KMS-11 (cell line): ENCODE results near the gene SH3BP2.

ENCODE experiments used
- H2AFZ ChIP-seq: fragments of 200-600 bp; sonication (generic); 2 replicates; pipeline ENCODE4 v1.6.1; 2016; ENCODE audit warnings: antibody characterized with exemption, mixed run types, low read depth
- H3K27ac ChIP-seq: fragments of 200-600 bp; sonication (generic); 2 replicates; pipeline ENCODE4 v1.6.1; 2016; ENCODE audit warnings: mild to moderate bottlenecking, mixed run types
- H3K27me3 ChIP-seq: fragments of 200-600 bp; sonication (generic); 2 replicates; pipeline ENCODE4 v1.6.1; 2017; ENCODE audit warnings: mild to moderate bottlenecking, low read depth, mixed run types, moderate library complexity; ENCODE audit not compliant: insufficient read depth
- H3K36me3 ChIP-seq: fragments of 200-600 bp; sonication (generic); 2 replicates; pipeline ENCODE4 v1.6.1; 2017; ENCODE audit warnings: mild to moderate bottlenecking, mixed run types; ENCODE audit not compliant: insufficient read depth
- H3K4me1 ChIP-seq: fragments of 200-600 bp; sonication (generic); 2 replicates; pipeline ENCODE4 v1.6.1; 2016; ENCODE audit warnings: mild to moderate bottlenecking, low read depth, mixed run types; ENCODE audit not compliant: poor library complexity, severe bottlenecking
- H3K4me2 ChIP-seq: fragments of 200-600 bp; sonication (generic); 2 replicates; pipeline ENCODE4 v1.7.0; 2016; ENCODE audit warnings: mild to moderate bottlenecking, mixed run types
- H3K4me3 ChIP-seq: fragments of 200-600 bp; sonication (generic); IDR thresholded peaks from 2 replicates; pipeline ENCODE4 v1.6.1; 2017; ENCODE audit warnings: low read depth, low read length, mixed read lengths; ENCODE audit not compliant: insufficient read depth
- H3K79me2 ChIP-seq: fragments of 200-600 bp; sonication (generic); 2 replicates; pipeline ENCODE4 v1.6.1; 2016; ENCODE audit warnings: low read depth, mixed run types; ENCODE audit not compliant: insufficient read depth
- H3K9ac ChIP-seq: fragments of 200-600 bp; sonication (generic); 2 replicates; pipeline ENCODE4 v1.6.1; 2016; ENCODE audit warnings: mild to moderate bottlenecking, mixed run types
- H4K20me1 ChIP-seq: fragments of 200-600 bp; sonication (generic); 2 replicates; pipeline ENCODE4 v1.6.1; 2016; ENCODE audit warnings: mild to moderate bottlenecking, mixed run types; ENCODE audit not compliant: insufficient read depth
- TF ChIP-seq, protein P1 (sequence below): fragments of 200-600 bp; sonication (generic); conservative IDR thresholded peaks from 2 replicates; pipeline ENCODE4 v1.6.1; 2017; ENCODE audit warnings: low read depth, mild to moderate bottlenecking, antibody characterized with exemption, low read length, moderate library complexity, mixed read lengths

SH3BP2 gene

DNA sequence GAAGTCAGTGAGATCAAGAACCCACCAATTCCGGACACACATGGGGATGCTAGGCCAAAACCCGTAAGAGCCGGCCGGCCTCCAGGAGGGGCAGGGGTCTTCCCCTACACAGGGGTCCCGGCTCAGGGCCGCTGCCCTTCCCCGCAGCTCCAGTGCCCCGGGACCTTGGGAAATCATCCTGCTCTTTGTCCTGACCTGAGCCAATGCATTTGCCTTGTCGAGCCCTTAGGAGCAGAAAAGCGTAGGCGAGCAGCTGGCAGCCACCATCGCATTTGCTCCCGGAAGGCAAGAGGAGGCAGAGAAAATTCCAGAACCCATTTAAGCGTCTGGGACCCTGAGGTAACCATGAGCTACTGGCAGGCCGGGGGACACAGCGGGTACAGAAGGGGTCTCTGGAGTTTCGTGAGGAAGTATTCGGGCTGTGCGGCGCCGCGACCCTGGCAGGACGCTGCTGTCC lies 29.3 kb upstream of the SH3BP2 start:
- Histone ChIP-seq H3K36me3 (no peaks in the 10 kb centered on the region), H2AFZ (no peak overlapping the region), H3K79me2 (no peaks in the 10 kb centered on the region), H3K27me3 (no peaks in the 10 kb centered on the region), H3K4me1 (peaks cover 10% of the 10 kb centered on the region), H3K4me2 (no peak overlapping the region), H4K20me1 (no peaks in the 10 kb centered on the region), H3K4me3 (no peak overlapping the region), H3K27ac (no peak overlapping the region), H3K9ac (no peak overlapping the region)
- TF ChIP-seq, protein P1, sequence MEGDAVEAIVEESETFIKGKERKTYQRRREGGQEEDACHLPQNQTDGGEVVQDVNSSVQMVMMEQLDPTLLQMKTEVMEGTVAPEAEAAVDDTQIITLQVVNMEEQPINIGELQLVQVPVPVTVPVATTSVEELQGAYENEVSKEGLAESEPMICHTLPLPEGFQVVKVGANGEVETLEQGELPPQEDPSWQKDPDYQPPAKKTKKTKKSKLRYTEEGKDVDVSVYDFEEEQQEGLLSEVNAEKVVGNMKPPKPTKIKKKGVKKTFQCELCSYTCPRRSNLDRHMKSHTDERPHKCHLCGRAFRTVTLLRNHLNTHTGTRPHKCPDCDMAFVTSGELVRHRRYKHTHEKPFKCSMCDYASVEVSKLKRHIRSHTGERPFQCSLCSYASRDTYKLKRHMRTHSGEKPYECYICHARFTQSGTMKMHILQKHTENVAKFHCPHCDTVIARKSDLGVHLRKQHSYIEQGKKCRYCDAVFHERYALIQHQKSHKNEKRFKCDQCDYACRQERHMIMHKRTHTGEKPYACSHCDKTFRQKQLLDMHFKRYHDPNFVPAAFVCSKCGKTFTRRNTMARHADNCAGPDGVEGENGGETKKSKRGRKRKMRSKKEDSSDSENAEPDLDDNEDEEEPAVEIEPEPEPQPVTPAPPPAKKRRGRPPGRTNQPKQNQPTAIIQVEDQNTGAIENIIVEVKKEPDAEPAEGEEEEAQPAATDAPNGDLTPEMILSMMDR: no peak

GRCh38 chr4:2765832-2766526 lies 26.9 kb upstream of the SH3BP2 start:
- no peak overlapping the region for H3K4me3 ChIP-seq
- no peak overlapping the region for H3K9ac ChIP-seq
- no peaks in the 10 kb centered on the region for H3K36me3 ChIP-seq
- no peak overlapping the region for H2AFZ ChIP-seq
- no peaks in the 10 kb centered on the region for H3K27me3 ChIP-seq
- no peaks in the 10 kb centered on the region for H4K20me1 ChIP-seq
- H3K4me2 ChIP-seq: no peak overlapping the region
- TF ChIP-seq, protein P1: no peak
- H3K4me1 ChIP-seq: peaks cover 6% of the 10 kb centered on the region
- no peak overlapping the region for H3K27ac ChIP-seq
- no peaks in the 10 kb centered on the region for H3K79me2 ChIP-seq

- TF ChIP-seq, protein P1: no peak
- H3K4me3 ChIP-seq: no peak overlapping the region
- H4K20me1 ChIP-seq: no peaks in the 10 kb centered on the region
- H3K27ac ChIP-seq: no peak overlapping the region
- H3K79me2 ChIP-seq: no peaks in the 10 kb centered on the region
- no peaks in the 10 kb centered on the region for H3K27me3 ChIP-seq
- H3K9ac ChIP-seq: no peak overlapping the region
- H3K36me3 ChIP-seq: no peaks in the 10 kb centered on the region
- H2AFZ ChIP-seq: no peak overlapping the region
- H3K4me2 ChIP-seq: no peak overlapping the region
- peaks cover 6% of the 10 kb centered on the region for H3K4me1 ChIP-seq
Measured at GRCh38 chr4:2767046-2767704, 25.7 kb upstream of the SH3BP2 start.

DNA sequence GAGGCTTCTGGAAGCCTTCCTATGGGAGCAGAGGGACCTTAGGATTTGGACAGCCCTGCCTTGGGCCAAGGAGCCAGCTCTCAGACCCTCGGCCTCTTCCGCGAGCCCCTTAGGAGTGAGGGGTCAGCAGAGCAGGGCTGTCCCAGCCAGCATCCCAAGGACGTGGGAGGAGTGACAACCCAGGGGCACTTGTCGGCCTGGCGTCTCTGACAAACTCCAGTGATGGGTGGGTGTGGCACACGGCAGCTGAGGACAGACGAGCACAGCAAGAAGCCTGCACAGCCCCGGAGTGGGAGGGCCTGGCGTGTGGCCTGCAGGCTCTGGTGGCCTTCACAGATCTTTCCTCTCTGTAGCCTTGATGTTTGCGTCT lies 25.2 kb upstream of the SH3BP2 start:
- no peaks in the 10 kb centered on the region for H4K20me1 ChIP-seq
- no peaks in the 10 kb centered on the region for H3K79me2 ChIP-seq
- H3K4me2 ChIP-seq: no peak overlapping the region
- no peaks in the 10 kb centered on the region for H3K36me3 ChIP-seq
- H2AFZ ChIP-seq: no peak overlapping the region
- H3K4me3 ChIP-seq: no peak overlapping the region
- H3K4me1 ChIP-seq: peaks cover 6% of the 10 kb centered on the region
- H3K27me3 ChIP-seq: no peaks in the 10 kb centered on the region
- H3K27ac ChIP-seq: no peak overlapping the region
- H3K9ac ChIP-seq: no peak overlapping the region
- TF ChIP-seq, protein P1: no peak
